ENCODE measurements around the gene HPGDS.
"Not testable (repeated sequence)": the region's sequence is repeated elsewhere in the genome, so short reads cannot be mapped to it uniquely, and the experiment has no call there.

The HPGDS gene

DNA sequence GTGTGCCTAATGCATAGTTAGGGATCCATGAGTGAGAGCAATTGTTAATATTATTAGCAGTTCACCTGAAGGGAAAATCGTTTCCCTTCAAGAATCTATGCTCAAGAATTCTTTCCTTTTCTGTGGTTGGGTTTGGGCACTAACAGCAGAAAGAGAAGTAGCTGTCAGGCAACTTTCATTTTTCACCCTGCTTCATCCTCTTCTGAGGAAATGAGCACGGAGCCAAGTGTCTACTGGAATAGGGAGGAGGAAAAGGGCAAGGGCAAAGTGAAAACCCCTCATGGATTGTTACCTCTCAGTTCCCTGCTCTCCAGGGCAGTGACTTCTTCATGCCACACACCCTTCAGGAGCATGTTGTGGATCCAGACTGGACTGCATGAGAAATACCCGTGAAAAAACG, 2.6 kb upstream of the HPGDS start:
- ATAC-seq (no peak), DNase-seq (no peak)
- peak overlapping the region; percentile 12 to 21 for H3K4me3 Mint-ChIP-seq
- H3K27me3 Mint-ChIP-seq = no peaks in the 10 kb centered on the region
- no peaks in the 10 kb centered on the region for H3K9me3 Mint-ChIP-seq
- no peak overlapping the region for H3K27ac Mint-ChIP-seq
- H3K4me1 Mint-ChIP-seq = peaks cover 53% of the 10 kb centered on the region

DNA sequence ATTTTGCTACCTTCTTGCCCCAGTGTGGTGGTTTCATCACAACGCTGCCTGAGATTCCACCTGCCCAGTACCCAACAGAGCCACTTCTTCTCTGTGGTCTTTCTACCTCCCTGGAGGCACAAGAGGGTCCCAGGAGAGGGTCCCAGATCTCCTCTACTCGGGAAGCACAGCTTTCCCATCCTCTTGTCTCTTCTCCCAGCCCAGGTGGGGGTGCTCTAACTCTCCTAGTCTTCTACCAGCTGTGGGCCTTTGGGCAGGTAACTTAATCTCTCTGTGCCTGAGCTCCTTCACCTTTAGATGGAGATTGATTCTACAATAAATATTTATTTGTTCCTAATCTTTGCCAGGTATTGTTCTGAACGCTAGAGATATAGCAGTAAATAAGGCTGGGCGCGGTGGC, 1.8 kb upstream of the HPGDS start:
- H3K4me3 Mint-ChIP-seq = no peak overlapping the region
- no peaks in the 10 kb centered on the region for H3K9me3 Mint-ChIP-seq
- no peak for ATAC-seq
- no peak for DNase-seq
- H3K4me1 Mint-ChIP-seq = peaks cover 55% of the 10 kb centered on the region
- no peaks in the 10 kb centered on the region for H3K27me3 Mint-ChIP-seq
- no peak overlapping the region for H3K27ac Mint-ChIP-seq

DNA sequence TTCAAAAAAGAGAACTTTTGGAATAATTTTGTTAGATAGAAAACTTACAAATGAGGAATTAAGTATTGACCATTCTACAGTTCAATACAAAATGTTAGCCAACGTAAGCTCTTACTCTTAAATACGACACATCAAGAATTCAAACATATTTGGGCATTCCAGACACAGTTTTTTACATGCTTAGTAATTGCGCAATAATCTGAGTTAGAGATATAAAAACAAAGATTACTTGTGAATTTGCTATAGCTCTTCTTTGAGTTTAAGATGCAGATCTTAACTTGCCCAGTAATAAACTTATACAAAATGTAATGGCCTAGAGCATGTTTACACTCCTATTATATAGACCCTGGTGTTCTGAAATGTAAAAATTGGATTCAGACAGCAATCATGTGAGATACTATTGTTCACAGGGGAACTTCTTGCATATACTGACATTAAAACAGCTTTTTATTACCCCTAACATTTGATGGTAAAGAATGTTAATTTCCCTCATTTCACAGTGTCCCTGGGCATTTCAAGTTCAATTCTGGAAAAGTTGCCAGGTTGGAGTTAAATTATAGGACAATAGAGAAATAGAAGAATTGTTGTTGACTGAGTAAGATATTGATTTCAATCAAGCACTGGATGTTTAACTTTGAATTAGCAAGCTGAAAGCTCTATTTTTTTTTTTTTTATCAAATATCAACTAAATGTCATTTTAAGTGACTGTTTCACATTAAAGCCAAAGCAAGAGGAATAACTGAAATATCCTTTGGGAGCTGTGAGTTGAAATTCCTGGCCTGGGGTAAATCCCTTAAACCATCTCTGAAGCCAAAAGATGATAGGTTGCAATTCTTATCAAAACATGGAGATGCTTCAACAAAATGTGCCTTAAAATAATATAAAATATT, 910 bp downstream of the HPGDS start:
- no peak overlapping the region for H3K4me3 Mint-ChIP-seq
- H3K4me1 Mint-ChIP-seq = peaks cover 41% of the 10 kb centered on the region
- H3K27me3 Mint-ChIP-seq = no peaks in the 10 kb centered on the region
- no peaks in the 10 kb centered on the region for H3K9me3 Mint-ChIP-seq
- H3K27ac Mint-ChIP-seq = no peak overlapping the region
- ATAC-seq (no peak), DNase-seq (no peak)

DNA sequence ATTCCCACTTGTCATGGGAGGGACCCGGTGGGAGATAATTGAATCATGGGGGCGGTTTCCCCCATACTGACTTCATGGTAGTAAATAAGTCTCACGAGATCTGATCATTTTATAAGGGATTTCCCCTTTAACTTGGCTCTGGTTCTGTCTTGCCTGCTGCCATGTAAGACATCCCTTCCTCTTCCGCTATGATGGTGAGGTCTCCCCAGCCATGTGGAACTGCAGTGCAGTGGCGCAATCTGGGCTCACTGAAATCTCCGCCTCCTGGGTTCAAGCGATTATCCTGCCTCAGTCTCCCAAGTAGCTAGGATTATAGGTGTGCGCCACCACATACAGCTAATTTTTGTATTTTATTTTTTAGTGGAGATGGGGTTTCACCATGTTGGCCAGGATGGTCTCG, 2.9 kb downstream of the HPGDS start:
- H3K27ac Mint-ChIP-seq = peak overlapping the region; percentile 91 to 97
- peak overlapping the region; percentile 50 to 77 for H3K4me3 Mint-ChIP-seq
- H3K27me3 Mint-ChIP-seq = no peaks in the 10 kb centered on the region
- H3K4me1 Mint-ChIP-seq = peaks cover 31% of the 10 kb centered on the region
- H3K9me3 Mint-ChIP-seq = no peaks in the 10 kb centered on the region
- no peak for ATAC-seq
- no peak for DNase-seq

DNA sequence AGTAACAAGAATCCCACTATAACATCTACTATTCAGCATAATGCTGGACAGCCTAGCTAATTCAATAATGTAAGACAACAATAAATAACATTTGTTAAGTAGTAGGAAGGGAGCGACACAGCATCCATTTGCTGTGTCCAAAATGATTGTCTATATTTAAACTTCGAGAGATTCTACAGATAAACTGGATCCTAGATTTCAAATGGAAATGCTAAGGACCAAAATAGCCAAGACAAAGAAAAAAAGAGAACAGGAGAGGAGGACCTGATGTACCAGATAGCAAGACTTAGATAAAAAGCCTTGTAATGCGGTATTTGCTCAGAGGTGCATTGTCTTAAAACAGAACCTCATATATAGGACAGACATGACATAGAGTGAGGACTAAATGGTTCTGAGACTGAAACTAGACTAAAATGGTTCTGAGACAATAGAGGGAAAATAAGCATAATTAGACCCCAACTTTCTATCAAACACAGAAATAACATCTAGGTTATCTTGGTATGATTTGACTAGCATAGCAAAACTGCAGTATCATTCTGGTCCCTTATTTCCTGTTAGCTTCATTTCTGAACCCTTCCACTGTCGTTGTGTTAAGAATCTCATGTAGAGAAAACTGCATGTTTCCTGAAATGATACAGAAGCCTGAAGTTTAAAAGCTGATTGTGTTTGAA, 3.8 kb downstream of the HPGDS start:
- no peaks in the 10 kb centered on the region for H3K27me3 Mint-ChIP-seq
- H3K9me3 Mint-ChIP-seq = no peaks in the 10 kb centered on the region
- H3K27ac Mint-ChIP-seq = peak overlapping the region; percentile 19 to 93
- DNase-seq (no peak), ATAC-seq (peak; percentile 92)
- peak overlapping the region; percentile 54 to 66 for H3K4me3 Mint-ChIP-seq
- peaks cover 25% of the 10 kb centered on the region for H3K4me1 Mint-ChIP-seq

DNA sequence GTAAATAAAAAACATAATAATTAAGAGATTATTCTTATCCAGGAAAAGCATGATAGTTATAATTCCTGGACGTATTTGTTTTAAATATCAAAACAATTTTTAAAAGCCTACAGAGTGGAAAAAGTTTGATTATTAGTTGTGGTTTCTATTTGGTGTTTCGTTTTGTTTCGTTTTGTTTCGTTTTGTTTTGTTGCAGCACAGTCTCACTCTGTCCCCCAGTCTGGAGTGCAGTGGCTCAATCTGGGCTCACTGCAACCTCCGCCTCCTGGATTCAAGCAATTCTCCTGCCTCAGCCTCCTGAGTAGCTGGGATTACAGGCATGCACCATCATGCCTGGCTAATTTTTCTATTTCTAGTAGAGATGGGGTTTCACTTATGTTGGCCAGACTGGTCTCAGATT, 5.8 kb downstream of the HPGDS start:
- DNase-seq, H3K4me3 Mint-ChIP-seq, H3K27me3 Mint-ChIP-seq, H3K27ac Mint-ChIP-seq, H3K9me3 Mint-ChIP-seq, ATAC-seq: not testable (repeated sequence)
- H3K4me1 Mint-ChIP-seq = peaks cover 17% of the 10 kb centered on the region

DNA sequence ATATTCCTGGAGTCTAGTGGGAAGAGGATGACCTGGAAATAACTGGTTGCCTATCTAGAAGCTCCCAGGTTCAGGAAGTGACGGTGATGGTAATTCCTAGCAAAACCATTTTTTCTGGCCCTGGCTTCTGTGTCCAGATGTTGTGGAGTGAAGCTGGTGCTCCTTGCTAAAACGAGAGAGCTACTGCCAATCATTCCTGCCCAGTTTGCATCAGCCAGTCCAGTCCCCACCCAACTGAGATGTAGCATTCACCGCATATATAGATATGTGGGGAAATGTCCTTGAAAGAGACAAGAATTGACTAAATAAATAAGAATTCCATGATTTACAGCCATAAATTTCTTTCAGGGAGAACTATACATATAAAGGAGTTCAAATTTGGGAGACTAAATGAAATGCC, 6.3 kb downstream of the HPGDS start:
- Mint-ChIP-seq H3K4me3 (no peak overlapping the region), H3K4me1 (peaks cover 17% of the 10 kb centered on the region), H3K9me3 (no peaks in the 10 kb centered on the region), H3K27me3 (no peaks in the 10 kb centered on the region), H3K27ac (no peak overlapping the region)
- DNase-seq (no peak), ATAC-seq (no peak)

DNA sequence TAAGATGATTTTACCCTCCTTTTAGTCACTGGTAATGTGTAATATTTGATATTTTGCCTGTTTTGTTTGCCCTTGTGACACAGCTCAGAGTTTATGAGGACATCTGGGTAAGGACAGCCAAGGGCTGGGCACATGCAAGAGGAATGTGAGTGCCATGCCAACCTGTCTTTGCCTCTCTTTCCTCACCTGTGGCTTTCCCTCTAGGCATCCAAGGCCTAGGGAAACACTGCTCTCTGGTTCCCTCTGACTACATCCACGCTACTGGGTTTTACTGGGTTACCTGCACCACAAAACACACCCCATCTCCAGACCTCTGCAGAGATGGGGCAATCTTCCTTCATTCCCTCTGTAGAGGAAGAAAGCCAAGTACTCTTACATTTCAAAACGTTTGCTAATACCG, 7.7 kb downstream of the HPGDS start:
- Mint-ChIP-seq H3K27ac (no peak overlapping the region), H3K9me3 (no peaks in the 10 kb centered on the region), H3K4me1 (peaks cover 16% of the 10 kb centered on the region), H3K4me3 (no peak overlapping the region), H3K27me3 (no peaks in the 10 kb centered on the region)
- ATAC-seq (no peak), DNase-seq (no peak)

DNA sequence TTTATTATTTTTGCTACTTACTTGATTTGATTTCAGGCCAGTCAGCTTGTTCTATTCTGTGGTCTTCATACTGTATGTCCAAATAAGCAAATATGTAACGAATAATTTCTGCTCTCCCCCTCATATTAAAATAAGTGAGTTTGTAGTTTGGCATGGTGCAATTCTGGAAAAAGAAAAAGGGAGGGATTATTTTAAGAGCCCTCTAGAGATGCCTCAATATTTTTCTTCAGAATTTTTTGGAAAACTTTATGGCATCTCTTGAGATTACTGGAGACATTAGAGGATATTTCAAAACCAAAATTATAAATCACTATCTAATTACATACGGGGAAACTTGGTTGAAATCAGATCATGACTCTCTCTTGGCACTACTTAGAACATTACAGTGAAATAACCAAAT, 8.2 kb downstream of the HPGDS start:
- Mint-ChIP-seq H3K4me1 (peaks cover 11% of the 10 kb centered on the region), H3K27me3 (no peaks in the 10 kb centered on the region), H3K27ac (no peak overlapping the region), H3K9me3 (no peaks in the 10 kb centered on the region), H3K4me3 (no peak overlapping the region)
- ATAC-seq (no peak), DNase-seq (no peak)

DNA sequence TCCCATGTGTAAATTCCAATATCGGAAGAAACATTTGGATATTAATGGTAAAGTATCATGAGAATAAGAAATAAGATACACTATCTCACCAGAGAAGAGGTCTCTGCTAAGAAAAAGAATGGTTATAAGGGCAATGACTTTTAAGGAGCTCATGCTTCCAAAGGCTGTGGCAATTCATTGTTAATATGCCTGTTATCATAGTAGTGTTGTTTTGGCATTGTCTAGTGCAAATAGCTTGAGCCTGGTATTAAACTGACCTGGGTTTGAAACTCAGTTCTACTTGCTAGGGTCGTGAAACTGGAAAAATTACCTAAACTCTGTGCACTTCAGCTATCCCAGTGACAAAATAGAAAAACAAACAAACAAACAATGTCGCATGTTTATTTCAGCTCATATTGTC, 8.8 kb downstream of the HPGDS start:
- Mint-ChIP-seq H3K27me3 (no peaks in the 10 kb centered on the region), H3K4me3 (no peak overlapping the region), H3K27ac (no peak overlapping the region), H3K4me1 (peaks cover 5% of the 10 kb centered on the region), H3K9me3 (no peaks in the 10 kb centered on the region)
- ATAC-seq (no peak), DNase-seq (no peak)

DNA sequence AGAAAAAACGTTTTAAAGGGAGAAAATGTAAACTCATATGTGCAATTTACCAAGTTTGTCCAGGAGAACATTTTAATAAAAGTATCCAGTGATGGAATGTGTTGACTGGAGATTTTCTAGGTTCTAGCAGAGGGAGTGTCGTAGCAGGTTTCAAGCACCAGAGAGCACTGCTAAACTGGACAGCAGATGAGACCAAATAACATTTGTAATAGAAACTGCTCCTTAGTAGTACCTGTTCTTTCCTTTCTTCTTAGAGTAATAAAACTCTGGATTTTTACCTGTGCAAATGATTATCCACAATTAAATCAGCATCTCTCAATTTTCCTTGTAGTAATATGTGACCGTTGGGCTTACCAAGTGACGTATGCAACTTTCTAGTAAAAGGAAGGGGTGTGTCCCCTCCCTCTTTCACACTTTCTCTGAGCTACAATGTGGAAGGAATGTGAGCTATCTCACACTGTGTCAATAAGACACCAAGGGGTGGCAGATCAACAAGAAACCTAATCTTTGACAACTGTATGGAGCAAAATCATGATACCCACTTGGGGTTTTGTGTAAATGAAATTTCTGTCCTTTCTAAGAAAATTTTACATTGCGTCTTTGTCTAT, 9.5 kb downstream of the HPGDS start:
- Mint-ChIP-seq H3K27ac (no peak overlapping the region), H3K4me3 (no peak overlapping the region), H3K4me1 (no peaks in the 10 kb centered on the region), H3K9me3 (peaks cover 0 to 3% of the 10 kb centered on the region in 2 donors), H3K27me3 (no peaks in the 10 kb centered on the region)
- DNase-seq (no peak), ATAC-seq (no peak)

DNA sequence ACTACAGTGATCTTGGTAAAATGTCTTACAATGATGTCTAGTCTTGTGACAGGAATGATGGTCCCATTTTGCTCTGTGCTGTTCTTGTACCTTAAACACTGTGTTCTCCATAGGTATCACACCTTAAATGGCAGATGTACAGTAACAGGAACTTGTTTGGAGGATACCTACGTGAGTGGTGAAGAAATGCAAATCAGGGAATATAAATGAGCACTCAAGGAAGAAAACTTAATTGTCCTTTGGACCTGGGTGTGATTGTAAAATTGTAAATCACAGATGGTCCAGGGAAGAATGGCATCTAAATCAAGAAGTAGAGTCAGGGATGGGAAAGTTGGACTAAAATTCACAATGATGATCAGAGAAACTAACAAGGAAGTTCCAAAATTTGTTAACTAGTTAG, 12.7 kb downstream of the HPGDS start:
- H3K27me3 Mint-ChIP-seq = no peaks in the 10 kb centered on the region
- no peak for DNase-seq
- peaks cover 13 to 23% of the 10 kb centered on the region in 2 donors for H3K9me3 Mint-ChIP-seq
- H3K4me1 Mint-ChIP-seq = no peaks in the 10 kb centered on the region
- no peak overlapping the region for H3K4me3 Mint-ChIP-seq
- H3K27ac Mint-ChIP-seq = no peak overlapping the region
- ATAC-seq = no peak

DNA sequence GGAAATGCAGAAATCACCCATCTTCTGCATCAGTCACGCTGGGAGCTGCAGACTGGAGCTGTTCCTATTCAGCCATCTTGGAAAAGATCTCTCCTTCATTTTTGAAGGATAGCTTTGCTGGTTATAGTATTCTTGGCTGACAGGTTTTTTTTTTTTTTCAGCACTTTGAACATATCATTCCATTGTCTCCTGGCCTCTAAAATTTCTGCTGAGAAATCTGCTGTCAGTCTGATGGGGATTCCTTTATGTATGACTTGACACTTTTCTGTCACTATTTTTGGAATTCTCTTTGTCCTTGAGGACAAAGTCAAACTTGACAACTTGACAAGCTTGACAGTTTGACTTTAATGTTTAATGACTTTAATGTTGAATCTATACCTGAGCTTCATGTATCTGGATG, 16.8 kb downstream of the HPGDS start:
- no peaks in the 10 kb centered on the region for H3K4me1 Mint-ChIP-seq
- ATAC-seq (no peak), DNase-seq (no peak)
- peaks cover 6% of the 10 kb centered on the region for H3K27me3 Mint-ChIP-seq
- H3K27ac Mint-ChIP-seq = no peak overlapping the region
- no peak overlapping the region for H3K4me3 Mint-ChIP-seq
- peaks cover 23 to 54% of the 10 kb centered on the region in 2 donors for H3K9me3 Mint-ChIP-seq

DNA sequence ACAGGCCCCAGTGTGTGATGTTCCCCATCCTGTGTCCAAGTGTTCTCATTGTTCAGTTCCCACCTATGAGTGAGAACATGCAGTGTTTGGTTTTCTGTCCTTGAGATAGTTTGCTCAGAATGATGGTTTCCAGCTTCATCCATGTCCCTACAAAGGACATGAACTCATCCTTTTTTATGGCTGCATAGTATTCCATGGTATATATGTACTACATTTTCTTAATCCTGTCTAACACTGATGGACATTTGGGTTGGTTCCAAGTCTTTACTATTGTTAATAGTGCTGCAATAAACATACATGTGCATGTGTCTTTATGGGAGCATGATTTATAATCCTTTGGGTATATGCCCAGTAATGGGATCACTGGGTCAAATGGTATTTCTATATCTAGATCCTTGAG, 22.7 kb downstream of the HPGDS start:
- H3K9me3 Mint-ChIP-seq = peaks cover 18 to 33% of the 10 kb centered on the region in 2 donors
- not testable (repeated sequence) for H3K4me1 Mint-ChIP-seq, H3K27ac Mint-ChIP-seq, DNase-seq, H3K4me3 Mint-ChIP-seq, H3K27me3 Mint-ChIP-seq, ATAC-seq

DNA sequence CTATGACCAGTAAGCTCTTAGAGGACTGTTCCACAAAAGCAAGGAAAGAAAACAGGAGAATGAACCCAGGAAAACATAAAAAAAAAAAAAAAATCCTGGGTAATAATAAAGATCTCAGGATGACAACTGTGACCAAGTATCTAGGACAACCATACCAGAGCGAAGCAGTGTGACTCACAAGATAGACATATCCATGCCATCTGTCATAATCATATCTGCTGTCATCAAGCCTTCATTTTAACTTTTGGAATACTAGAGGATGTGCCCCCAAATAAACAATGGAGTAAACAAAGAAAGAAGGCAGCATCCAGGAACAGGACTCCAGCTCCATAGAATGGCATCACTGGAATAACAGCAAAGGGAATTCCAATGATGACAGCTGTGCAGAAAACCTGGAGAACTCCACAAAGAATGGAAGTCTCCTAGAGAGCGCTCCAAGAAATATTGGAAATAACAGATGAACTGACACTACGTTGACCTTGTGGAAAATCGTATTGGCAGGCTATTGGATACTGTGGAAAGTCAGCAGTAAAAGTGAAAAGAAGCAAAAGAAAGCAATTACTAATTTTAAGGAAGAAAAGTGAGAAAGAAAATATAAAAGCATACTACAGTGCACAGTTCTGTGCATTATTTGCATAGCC, 35.3 kb downstream of the HPGDS start:
- no peak for DNase-seq
- peaks cover 0 to 6% of the 10 kb centered on the region in 2 donors for H3K9me3 Mint-ChIP-seq
- no peak for ATAC-seq
- H3K4me1 Mint-ChIP-seq = no peaks in the 10 kb centered on the region
- H3K4me3 Mint-ChIP-seq = no peak overlapping the region
- no peak overlapping the region for H3K27ac Mint-ChIP-seq
- H3K27me3 Mint-ChIP-seq = no peaks in the 10 kb centered on the region

DNA sequence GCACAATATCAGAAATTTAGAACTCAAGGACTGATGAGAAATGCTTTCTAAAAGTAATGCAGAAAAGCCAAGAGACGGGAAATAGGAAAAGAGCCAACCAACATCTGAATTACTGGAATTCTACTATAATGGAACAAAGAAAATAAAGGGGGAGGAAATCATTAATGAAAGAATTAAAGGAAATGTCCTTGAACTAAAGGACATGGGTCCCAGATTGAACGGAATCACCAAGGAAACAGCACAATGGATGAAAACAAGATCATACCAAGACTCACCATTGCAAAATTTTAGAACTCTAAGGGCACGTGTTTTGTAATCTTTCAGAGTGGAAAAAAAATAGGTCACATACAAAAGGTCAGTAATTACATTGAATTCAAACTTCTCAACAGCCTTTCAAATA, 35.9 kb downstream of the HPGDS start:
- no peaks in the 10 kb centered on the region for H3K27me3 Mint-ChIP-seq
- no peak for ATAC-seq
- no peak overlapping the region for H3K27ac Mint-ChIP-seq

More for the DNA sequence above, 35.9 kb downstream of the HPGDS start:
- DNase-seq = no peak
- Mint-ChIP-seq H3K9me3 (peaks cover 0 to 1% of the 10 kb centered on the region in 2 donors), H3K4me1 (no peaks in the 10 kb centered on the region), H3K4me3 (no peak overlapping the region)
